HCT116 (cell line): ENCODE data around the gene IGFBP2. TPM values are rescaled to one million over a fixed set of nuclear protein-coding genes. Genes with fewer than 3 reads are reported as not detected.

ENCODE experiments used
- ATAC-seq: fragments of 200-7000 bp; cut with Tn5 transposase; 2 replicates; pipeline ENCODE4 v1.9.1; 2020; ENCODE audit warnings: mild to moderate bottlenecking, moderate library complexity
- BruUV-seq: library from RNA; stranded (reverse); fragments of 400-500 nt; replicated peaks from 2 replicates; lab custom pipeline; 2021; lab: Mats Ljungman, UMichigan
- CTCF ChIA-PET: fragments of 300-600 bp; sonication (Branson Sonifier 250); formaldehyde crosslinking; loops from one replicate; lab custom pipeline; 2021; ENCODE audit warnings: antibody characterized with exemption; lab: Charles Lee
- POLR2A ChIA-PET: fragments of 300-600, 350-600 bp; sonication (Branson Sonifier 250); formaldehyde crosslinking; loops from one replicate; lab custom pipeline; 2021; ENCODE audit warnings: antibody characterized with exemption; lab: Charles Lee
- RAD21 ChIA-PET, 2 experiments: fragments of 300-600 bp; sonication (Branson Sonifier 250); formaldehyde crosslinking; loops; one replicate each; lab custom pipeline; 2023; ENCODE audit warnings: low total read pairs in 2 of 2; ENCODE audit not compliant: uncharacterized antibody in 2 of 2, unreplicated experiment in 2 of 2, low non-redundant PET in 1 of 2; lab: Charles Lee
- DNase-seq: peaks from one replicate; pipeline ENCODE4 v3.0.0-alpha.2; 2010; ENCODE audit warnings: low read depth, low spot score
- H2AFZ ChIP-seq: fragments of 200-600 bp; shearing (Covaris generic), sonication (generic); 2 replicates; pipeline ENCODE4 v1.6.1; 2017; ENCODE audit warnings: low read depth, mixed run types, mixed read lengths, antibody characterized with exemption, low read length; ENCODE audit not compliant: poor library complexity, severe bottlenecking
- H3K27ac ChIP-seq: 2 replicates; pipeline ENCODE4 v1.5.1; 2012; ENCODE audit warnings: low read depth, low read length
- H3K27me3 ChIP-seq: fragments of 200-600 bp; sonication (generic); 2 replicates; pipeline ENCODE4 v1.6.1; 2016; ENCODE audit warnings: mixed run types, low read length, mixed read lengths; ENCODE audit not compliant: insufficient read depth
- H3K36me3 ChIP-seq, 2 experiments: fragments of 200-500 bp in 1 of 2; fragments of 200-600 bp in 1 of 2; sonication (Bioruptor generic) in 1 of 2; sonication (generic) in 1 of 2; 2 replicates each; pipeline versions ENCODE4 v1.5.1 to v1.6.1; 2014 to 2016; ENCODE audit warnings: low read length in 2 of 2, inconsistent platforms in 1 of 2, mixed read lengths in 1 of 2, mixed run types in 1 of 2; ENCODE audit not compliant: insufficient read depth in 2 of 2, control insufficient read depth in 1 of 2
- H3K4me1 ChIP-seq, 2 experiments: fragments of 200-600 bp in 1 of 2; sonication (generic) in 1 of 2; 2 replicates each; pipeline versions ENCODE4 v1.5.1 to v1.6.1; 2012 to 2017; ENCODE audit warnings: low read length in 2 of 2, inconsistent platforms in 1 of 2, mild to moderate bottlenecking in 1 of 2, mixed read lengths in 1 of 2, mixed run types in 1 of 2, moderate library complexity in 1 of 2; ENCODE audit not compliant: insufficient read depth in 2 of 2, control insufficient read depth in 1 of 2
- H3K4me2 ChIP-seq: fragments of 200-600 bp; sonication (generic); 2 replicates; pipeline ENCODE4 v1.6.1; 2017; ENCODE audit warnings: mixed run types, low read length, mixed read lengths
- H3K4me3 ChIP-seq, 2 experiments: fragments of 200-600 bp in 1 of 2; sonication (generic) in 1 of 2; replicated peaks in 1 of 2; 2 replicates each; pipeline ENCODE4 v1.5.1; 2011 to 2016; ENCODE audit warnings: low read length in 2 of 2, control low read depth in 1 of 2, low read depth in 1 of 2, mild to moderate bottlenecking in 1 of 2, mixed read lengths in 1 of 2, mixed run types in 1 of 2
- H3K79me2 ChIP-seq: fragments of 200-600 bp; sonication (generic); 2 replicates; pipeline ENCODE4 v1.6.1; 2017; ENCODE audit warnings: mild to moderate bottlenecking, mixed run types, low read length, moderate library complexity, mixed read lengths; ENCODE audit not compliant: insufficient read depth
- H3K9ac ChIP-seq: fragments of 200-600 bp; sonication (generic); 2 replicates; pipeline ENCODE4 v1.6.1; 2016; ENCODE audit warnings: low read length, mixed read lengths
- H3K9me2 ChIP-seq: fragments of 200-600 bp; sonication (generic), shearing (Covaris generic); 2 replicates; pipeline ENCODE4 v1.6.1; 2017; ENCODE audit warnings: mixed run types, mild to moderate bottlenecking, moderate library complexity; ENCODE audit not compliant: insufficient read depth
- H3K9me3 ChIP-seq, 2 experiments: fragments of 200-500 bp in 1 of 2; fragments of 200-600 bp in 1 of 2; sonication (Bioruptor generic) in 1 of 2; sonication (generic) in 1 of 2; 2 replicates each; pipeline ENCODE4 v1.6.1; 2014 to 2017; ENCODE audit warnings: low read length in 2 of 2, mixed read lengths in 2 of 2, inconsistent platforms in 1 of 2, low read depth in 1 of 2, mild to moderate bottlenecking in 1 of 2, mixed run types in 1 of 2, moderate library complexity in 1 of 2; ENCODE audit not compliant: control insufficient read depth in 1 of 2, insufficient read depth in 1 of 2
- H4K20me1 ChIP-seq: fragments of 200-600 bp; sonication (generic), shearing (Covaris generic); 2 replicates; pipeline ENCODE4 v1.6.1; 2017; ENCODE audit warnings: mixed run types, mild to moderate bottlenecking, moderate library complexity; ENCODE audit not compliant: insufficient read depth
- ELF1 ChIP-seq: IDR thresholded peaks from 2 replicates; pipeline ENCODE4 v1.6.1; 2012; ENCODE audit warnings: low read depth, borderline replicate concordance
- EZH2 ChIP-seq: fragments of 200-600 bp; sonication (generic); IDR thresholded peaks from 2 replicates; pipeline ENCODE4 v1.6.1; 2017; ENCODE audit warnings: antibody characterized with exemption, mixed run types
- RAD21 ChIP-seq: IDR thresholded peaks from 2 replicates; pipeline ENCODE4 v1.6.1; 2012; ENCODE audit warnings: low read depth, mild to moderate bottlenecking
- TCF7L2 ChIP-seq: IDR thresholded peaks from 2 replicates; pipeline ENCODE4 v1.7.0; 2011; ENCODE audit warnings: borderline replicate concordance, inconsistent platforms; ENCODE audit not compliant: insufficient read depth, insufficient read length; ENCODE audit errors: extremely low read depth
- YY1 ChIP-seq: IDR thresholded peaks from 2 replicates; pipeline ENCODE4 v1.6.1; 2011; ENCODE audit warnings: low read length, low read depth, moderate library complexity, mild to moderate bottlenecking; ENCODE audit not compliant: insufficient replicate concordance; ENCODE audit errors: extremely low read depth
- intact Hi-C: fragments of 100-400 bp; cut with micrococcal nuclease; formaldehyde crosslinking; loops from 2 replicates; pipeline ENCODE4 v1.10.0; 2022
- total RNA-seq: library from RNA; stranded (reverse); gene quantifications from one replicate; pipeline ENCODE4 v1.2.1, GENCODE V29; 2021; ENCODE audit not compliant: unreplicated experiment
- TF ChIP-seq, protein P1 (sequence below), 3 experiments: fragments of 200-600 bp in 1 of 3; sonication (generic) in 1 of 3; IDR thresholded peaks in 2 of 3; conservative IDR thresholded peaks in 1 of 3; 2 replicates each; pipeline ENCODE4 v1.5.1; 2012 to 2017; ENCODE audit warnings: low read depth in 2 of 3, low read length in 2 of 3, antibody characterized with exemption in 1 of 3, borderline replicate concordance in 1 of 3, control low read depth in 1 of 3, mild to moderate bottlenecking in 1 of 3, mixed read lengths in 1 of 3, mixed run types in 1 of 3, moderate library complexity in 1 of 3; ENCODE audit not compliant: insufficient read depth in 1 of 3
- TF ChIP-seq, protein P2 (sequence below): IDR thresholded peaks from 2 replicates; pipeline ENCODE4 v1.6.1; 2012

The IGFBP2 gene
- total RNA-seq, 1 experiment from 2014 or later, result 143 TPM

DNA sequence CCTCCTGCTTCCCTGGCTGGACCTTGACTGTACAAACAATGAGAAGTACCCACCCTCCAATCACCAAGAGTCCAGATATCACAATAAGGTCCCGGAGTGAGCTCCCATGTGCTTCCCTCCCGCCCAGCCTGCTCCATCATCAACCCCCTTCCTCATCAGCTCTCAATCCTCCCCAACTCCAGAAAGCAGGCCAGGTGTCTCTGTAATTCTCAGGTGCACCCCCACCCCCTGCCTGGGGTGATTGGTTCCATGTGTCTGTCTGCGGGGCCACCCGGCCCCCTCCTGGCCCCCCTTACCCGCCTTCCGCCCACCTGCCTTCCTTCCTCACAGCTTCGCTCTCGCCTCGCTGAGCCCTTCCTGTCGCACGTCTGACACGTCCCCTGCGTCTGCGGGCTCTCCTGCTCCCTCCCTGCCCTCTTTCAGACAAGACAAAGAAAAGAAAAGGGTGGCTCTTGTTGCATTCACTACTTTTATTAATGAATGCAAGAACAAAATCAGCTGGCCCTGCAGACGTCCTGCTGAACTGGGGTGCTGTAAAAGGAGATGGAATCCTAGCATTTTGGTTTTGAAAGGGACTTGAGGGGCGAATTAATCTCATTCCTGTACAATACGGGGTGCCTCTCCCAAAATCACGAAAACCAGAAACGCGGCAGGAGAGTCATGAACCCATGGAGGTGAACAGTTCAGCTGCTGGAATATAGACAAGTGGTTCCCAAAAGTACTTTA, 26.5 kb upstream of the IGFBP2 start (continued):
- TF ChIP-seq EZH2, result no peak

DNA sequence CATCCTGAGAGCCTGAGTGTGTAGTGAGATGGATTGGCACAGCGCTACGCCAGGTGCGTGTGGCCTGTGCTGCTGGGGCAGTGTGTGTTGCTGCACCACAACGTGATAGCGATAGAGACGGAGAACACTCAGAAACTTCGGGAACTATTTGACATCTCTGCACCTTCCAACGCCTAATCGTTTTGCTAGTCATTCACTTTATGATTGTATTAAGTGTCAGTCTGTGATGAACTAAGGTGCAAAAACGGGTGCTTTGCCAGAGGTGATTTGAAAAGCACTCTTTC, 26.0 kb upstream of the IGFBP2 start:
- RAD21 ChIA-PET, result no interaction called here
- Histone ChIP-seq H3K27ac (no peak overlapping the region), H4K20me1 (no peaks in the 10 kb centered on the region), H3K9ac (no peak overlapping the region), H3K27me3 (peaks cover 5% of the 10 kb centered on the region; the same call in 1 of the 2 replicates), H3K9me2 (no peaks in the 10 kb centered on the region), H3K9me3 (no peaks in the 10 kb centered on the region), H3K4me3 (no peak overlapping the region), H2AFZ (no peak overlapping the region), H3K4me2 (no peak overlapping the region), H3K79me2 (no peaks in the 10 kb centered on the region), H3K36me3 (no peaks in the 10 kb centered on the region), H3K4me1 (no peaks in the 10 kb centered on the region)
- CTCF ChIA-PET, result no interaction called here
- no peak for TF ChIP-seq YY1
- TF ChIP-seq EZH2, result no peak
- TF ChIP-seq RAD21, result no peak
- TF ChIP-seq, protein P1, sequence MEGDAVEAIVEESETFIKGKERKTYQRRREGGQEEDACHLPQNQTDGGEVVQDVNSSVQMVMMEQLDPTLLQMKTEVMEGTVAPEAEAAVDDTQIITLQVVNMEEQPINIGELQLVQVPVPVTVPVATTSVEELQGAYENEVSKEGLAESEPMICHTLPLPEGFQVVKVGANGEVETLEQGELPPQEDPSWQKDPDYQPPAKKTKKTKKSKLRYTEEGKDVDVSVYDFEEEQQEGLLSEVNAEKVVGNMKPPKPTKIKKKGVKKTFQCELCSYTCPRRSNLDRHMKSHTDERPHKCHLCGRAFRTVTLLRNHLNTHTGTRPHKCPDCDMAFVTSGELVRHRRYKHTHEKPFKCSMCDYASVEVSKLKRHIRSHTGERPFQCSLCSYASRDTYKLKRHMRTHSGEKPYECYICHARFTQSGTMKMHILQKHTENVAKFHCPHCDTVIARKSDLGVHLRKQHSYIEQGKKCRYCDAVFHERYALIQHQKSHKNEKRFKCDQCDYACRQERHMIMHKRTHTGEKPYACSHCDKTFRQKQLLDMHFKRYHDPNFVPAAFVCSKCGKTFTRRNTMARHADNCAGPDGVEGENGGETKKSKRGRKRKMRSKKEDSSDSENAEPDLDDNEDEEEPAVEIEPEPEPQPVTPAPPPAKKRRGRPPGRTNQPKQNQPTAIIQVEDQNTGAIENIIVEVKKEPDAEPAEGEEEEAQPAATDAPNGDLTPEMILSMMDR (IDR thresholded peaks at IDR 0.05 in 2 of 3, conservative IDR thresholded peaks at IDR 0.05 in 1 of 3; ENCODE audit: borderline replicate concordance in 1 of 3, insufficient read depth in 1 of 3, low read depth in 2 of 3, low read length in 2 of 3), result no peak
- TF ChIP-seq, protein P2, sequence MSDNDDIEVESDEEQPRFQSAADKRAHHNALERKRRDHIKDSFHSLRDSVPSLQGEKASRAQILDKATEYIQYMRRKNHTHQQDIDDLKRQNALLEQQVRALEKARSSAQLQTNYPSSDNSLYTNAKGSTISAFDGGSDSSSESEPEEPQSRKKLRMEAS, result no peak
- TF ChIP-seq ELF1, result no peak
- no peak for TF ChIP-seq TCF7L2
- BruUV-seq, result no TSS peak
- ATAC-seq (no peak), DNase-seq (no peak)
- POLR2A ChIA-PET, result no interaction called here
- intact Hi-C loops, result no loop called here
